IMR-90 (cell line): ENCODE data around the gene CENPQ. TPM values are rescaled to one million over a fixed set of nuclear protein-coding genes. Genes with fewer than 3 reads are reported as not detected.

Source experiments
- ATAC-seq: fragments of 200-7000 bp; cut with Tn5 transposase; 2 replicates; pipeline ENCODE4 v1.9.1; 2020; ENCODE audit warnings: low read depth, mild to moderate bottlenecking, moderate library complexity
- BruUV-seq: library from RNA; stranded (reverse); fragments of 400-500 nt; replicated peaks from 2 replicates; lab custom pipeline; 2021; lab: Mats Ljungman, UMichigan
- CTCF ChIA-PET: fragments of 300-600 bp; formaldehyde crosslinking; extraction: SDS; loops from one replicate; lab custom pipeline; 2021; ENCODE audit warnings: antibody characterized with exemption; lab: Yijun Ruan, JAX
- POLR2A ChIA-PET: fragments of 300-600 bp; sonication (Branson Sonifier 250); formaldehyde crosslinking; loops from one replicate; lab custom pipeline; 2022; ENCODE audit warnings: antibody characterized with exemption; ENCODE audit not compliant: unreplicated experiment; lab: Charles Lee
- DNase-seq: peaks from one replicate; pipeline ENCODE4 v3.0.0; 2013
- H2AFZ ChIP-seq: replicated peaks from 2 replicates; pipeline ENCODE3; 2013; ENCODE audit warnings: low read length, mild to moderate bottlenecking; ENCODE audit not compliant: poor library complexity
- H2AK5ac ChIP-seq: 2 replicates; pipeline ENCODE4 v1.6.1; 2013; ENCODE audit warnings: low read depth, low read length, inconsistent platforms
- H2AK9ac ChIP-seq: replicated peaks from 2 replicates; pipeline ENCODE3; 2013; ENCODE audit warnings: mild to moderate bottlenecking, low read depth, low read length, moderate library complexity; ENCODE audit not compliant: poor library complexity
- H2BK120ac ChIP-seq: 2 replicates; pipeline ENCODE4 v1.6.1; 2013; ENCODE audit warnings: low read depth, low read length, inconsistent platforms
- H2BK15ac ChIP-seq: 3 replicates; pipeline ENCODE4 v1.6.1; 2013; ENCODE audit warnings: low read depth, low read length, inconsistent platforms
- H2BK20ac ChIP-seq: 2 replicates; pipeline ENCODE4 v1.6.1; 2013; ENCODE audit warnings: low read depth, mild to moderate bottlenecking, inconsistent platforms, low read length, moderate library complexity
- H2BK5ac ChIP-seq: 2 replicates; pipeline ENCODE4 v1.6.1; 2013; ENCODE audit warnings: mild to moderate bottlenecking, low read depth, low read length, inconsistent platforms; ENCODE audit not compliant: poor library complexity, severe bottlenecking
- H3K14ac ChIP-seq: replicated peaks from 2 replicates; pipeline ENCODE4 v1.6.1; 2013; ENCODE audit warnings: low read depth, low read length, inconsistent platforms
- H3K18ac ChIP-seq: 2 replicates; pipeline ENCODE4 v1.6.1; 2013; ENCODE audit warnings: low read depth, low read length, control low read depth
- H3K23ac ChIP-seq: 2 replicates; pipeline ENCODE4 v1.6.1; 2013; ENCODE audit warnings: low read depth, low read length, inconsistent platforms
- H3K27ac ChIP-seq: 2 replicates; pipeline ENCODE4 v1.5.1; 2013; ENCODE audit warnings: mild to moderate bottlenecking, control low read depth, low read length; ENCODE audit not compliant: insufficient read depth
- H3K27me3 ChIP-seq: 2 replicates; pipeline ENCODE4 v1.6.1; 2013; ENCODE audit warnings: low read length; ENCODE audit not compliant: control insufficient read depth, insufficient read depth
- H3K36me3 ChIP-seq: 2 replicates; pipeline ENCODE4 v1.6.1; 2013; ENCODE audit warnings: low read length, mixed read lengths; ENCODE audit not compliant: control insufficient read depth, insufficient read depth
- H3K4ac ChIP-seq: 2 replicates; pipeline ENCODE4 v1.6.1; 2013; ENCODE audit warnings: low read depth, low read length, inconsistent platforms
- H3K4me1 ChIP-seq: 2 replicates; pipeline ENCODE4 v1.6.1; 2013; ENCODE audit warnings: low read length, mixed read lengths; ENCODE audit not compliant: control insufficient read depth, insufficient read depth
- H3K4me2 ChIP-seq: 2 replicates; pipeline ENCODE4 v1.6.1; 2013; ENCODE audit warnings: low read depth, mild to moderate bottlenecking, control low read depth, low read length, moderate library complexity
- H3K4me3 ChIP-seq: 2 replicates; pipeline ENCODE4 v1.5.1; 2013; ENCODE audit warnings: low read depth, mild to moderate bottlenecking, control low read depth, low read length, moderate library complexity; ENCODE audit not compliant: insufficient read depth
- H3K56ac ChIP-seq: 2 replicates; pipeline ENCODE4 v1.6.1; 2013; ENCODE audit warnings: low read length, inconsistent platforms; ENCODE audit not compliant: insufficient read depth; ENCODE audit errors: extremely low read depth
- H3K79me1 ChIP-seq, 2 experiments: 2 replicates each; pipeline ENCODE4 v1.6.1; 2013; ENCODE audit warnings: low read length in 2 of 2, inconsistent platforms in 1 of 2, low read depth in 1 of 2
- H3K9ac ChIP-seq: 2 replicates; pipeline ENCODE4 v1.6.1; 2013; ENCODE audit warnings: low read depth, low read length, control low read depth
- H3K9me1 ChIP-seq: 2 replicates; pipeline ENCODE4 v1.6.1; 2013; ENCODE audit warnings: low read length, inconsistent platforms; ENCODE audit not compliant: insufficient read depth
- H3K9me3 ChIP-seq: 2 replicates; pipeline ENCODE4 v1.6.1; 2013; ENCODE audit warnings: low read length; ENCODE audit not compliant: control insufficient read depth, insufficient read depth
- H4K20me1 ChIP-seq: 2 replicates; pipeline ENCODE4 v1.6.1; 2013; ENCODE audit warnings: low read length, inconsistent platforms; ENCODE audit not compliant: insufficient read depth
- H4K5ac ChIP-seq: 2 replicates; pipeline ENCODE4 v1.6.1; 2013; ENCODE audit warnings: mild to moderate bottlenecking, low read depth, low read length, control low read depth
- H4K8ac ChIP-seq, 2 experiments: 2 replicates each; pipeline ENCODE4 v1.6.1; 2013; ENCODE audit warnings: low read depth in 2 of 2, low read length in 2 of 2, control low read depth in 1 of 2, inconsistent platforms in 1 of 2
- H4K91ac ChIP-seq: 2 replicates; pipeline ENCODE4 v1.6.1; 2013; ENCODE audit warnings: low read depth, low read length, inconsistent platforms; ENCODE audit not compliant: insufficient read depth
- MXI1 ChIP-seq: IDR thresholded peaks from 2 replicates; pipeline ENCODE4 v1.6.1; 2012; ENCODE audit warnings: low read depth, mild to moderate bottlenecking, low read length, moderate library complexity, borderline replicate concordance
- SMC3 ChIP-seq: fragments of 150-350 bp; IDR thresholded peaks from 2 replicates; pipeline ENCODE4 v1.6.1; 2016; ENCODE audit warnings: low read depth, mild to moderate bottlenecking, antibody characterized with exemption, low read length, moderate library complexity
- WGBS, 2 experiments: methylation state at CpG; one replicate each; pipeline versions ENCODE4 v1.1.5 to v1.1.7; 2013; ENCODE audit warnings: missing lambda C conversion rate in 2 of 2; ENCODE audit not compliant: insufficient read length in 1 of 2; ENCODE audit errors: extremely low coverage in 2 of 2; 5-methylcytosine and 5-hydroxymethylcytosine counted together
- dilution Hi-C: fragments of 300-500 bp; cut with HindIII; formaldehyde crosslinking; loops from one replicate; pipeline ENCODE4 v1.14.3; 2018; ENCODE audit warnings: low sequenced_read_pairs; ENCODE audit not compliant: unreplicated experiment
- in situ Hi-C: fragments of 300-500 bp; cut with MboI; formaldehyde crosslinking; loops from 3 replicates; pipeline ENCODE4 v1.14.3; 2019; ENCODE audit warnings: low sequenced_read_pairs, inconsistent platforms, mixed read lengths
- intact Hi-C: fragments of 100-400 bp; cut with micrococcal nuclease; formaldehyde crosslinking; loops from 2 replicates; pipeline ENCODE4 v1.10.0; 2022
- polyA plus RNA-seq, 3 experiments: library from polyadenylated mRNA; depleted of rRNA; stranded (reverse); fragments of >200 nt; gene quantifications; 2 replicates each; pipeline ENCODE4 v1.2.3, GENCODE V29; 2012; ENCODE audit warnings: low replicate concordance in 1 of 3
- total RNA-seq: library from RNA; depleted of rRNA; stranded (reverse); fragments of >200 nt; gene quantifications from 2 replicates; pipeline ENCODE4 v1.2.3, GENCODE V29; 2012
- TF ChIP-seq, protein P1 (sequence below): conservative IDR thresholded peaks from 2 replicates; pipeline ENCODE4 v1.5.1; 2012; ENCODE audit warnings: mild to moderate bottlenecking, low read depth, low read length, improper control_type of control experiment

CENPQ gene
- total and polyA plus RNA-seq, 2 of the 4 experiments (the other 2 are of a cell fraction) = 2.2 to 3.7 TPM

- Histone ChIP-seq H3K4me2 (peak overlapping the region; percentile 75), H3K27ac (peak overlapping the region; percentile 51), H2BK20ac (no peak overlapping the region), H4K5ac (peak overlapping the region; percentile 83), H3K27me3 (no peaks in the 10 kb centered on the region), H3K4me3 (peak overlapping the region; percentile 82), H4K8ac (peak overlapping the region; percentile 86 to 94), H3K14ac (peak overlapping the region; percentile 83), H2AK9ac (peak overlapping the region; percentile 86), H3K4ac (peak overlapping the region; percentile 73), H3K79me1 (peaks cover 30 to 35% of the 10 kb centered on the region in 2 experiments), H3K18ac (no peak overlapping the region), H3K9ac (peak overlapping the region; percentile 83), H3K56ac (peak overlapping the region; percentile 70; the same call in 1 of the 2 replicates), H4K20me1 (no peaks in the 10 kb centered on the region), H3K36me3 (peaks cover 2% of the 10 kb centered on the region), H3K9me3 (no peaks in the 10 kb centered on the region), H2AK5ac (peak overlapping the region; percentile 72), H3K23ac (peak overlapping the region; percentile 72), H2BK5ac (peak overlapping the region; percentile 22), H2BK120ac (no peak overlapping the region), H3K4me1 (no peaks in the 10 kb centered on the region; the same call in 1 of the 2 replicates), H2AFZ (peak overlapping the region; percentile 99), H4K91ac (peak overlapping the region; percentile 56; the same call in 1 of the 2 replicates), H3K9me1 (no peaks in the 10 kb centered on the region), H2BK15ac (no peak overlapping the region)
- intact Hi-C loops (no loop called here), dilution Hi-C loops (no loop called here), in situ Hi-C loops (no loop called here)
- TSS peak; percentile 62 for BruUV-seq
- POLR2A ChIA-PET = no interaction called here
- 20% methylated on average over 1 of the region's 7 CpGs; no CpG with 5 or more reads in 1 of the 2 experiments for WGBS, 2 experiments
- ATAC-seq (peak; percentile 7; the same call in 1 of the 2 replicates), DNase-seq (no peak)
- CTCF ChIA-PET = no interaction called here
- TF ChIP-seq, protein P1, sequence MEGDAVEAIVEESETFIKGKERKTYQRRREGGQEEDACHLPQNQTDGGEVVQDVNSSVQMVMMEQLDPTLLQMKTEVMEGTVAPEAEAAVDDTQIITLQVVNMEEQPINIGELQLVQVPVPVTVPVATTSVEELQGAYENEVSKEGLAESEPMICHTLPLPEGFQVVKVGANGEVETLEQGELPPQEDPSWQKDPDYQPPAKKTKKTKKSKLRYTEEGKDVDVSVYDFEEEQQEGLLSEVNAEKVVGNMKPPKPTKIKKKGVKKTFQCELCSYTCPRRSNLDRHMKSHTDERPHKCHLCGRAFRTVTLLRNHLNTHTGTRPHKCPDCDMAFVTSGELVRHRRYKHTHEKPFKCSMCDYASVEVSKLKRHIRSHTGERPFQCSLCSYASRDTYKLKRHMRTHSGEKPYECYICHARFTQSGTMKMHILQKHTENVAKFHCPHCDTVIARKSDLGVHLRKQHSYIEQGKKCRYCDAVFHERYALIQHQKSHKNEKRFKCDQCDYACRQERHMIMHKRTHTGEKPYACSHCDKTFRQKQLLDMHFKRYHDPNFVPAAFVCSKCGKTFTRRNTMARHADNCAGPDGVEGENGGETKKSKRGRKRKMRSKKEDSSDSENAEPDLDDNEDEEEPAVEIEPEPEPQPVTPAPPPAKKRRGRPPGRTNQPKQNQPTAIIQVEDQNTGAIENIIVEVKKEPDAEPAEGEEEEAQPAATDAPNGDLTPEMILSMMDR = no peak
- TF ChIP-seq SMC3 (no peak), MXI1 (no peak)
Observed at GRCh38 chr6:49462599-49462926, 607 bp upstream of the CENPQ start.
